Vagina (tissue), 2 donors: ENCODE measurements around the gene GALR1.

Experiments used
- CTCF ChIP-seq, 3 experiments: fragments of 450-650 bp in 2 of 3; fragments of 200-600 bp in 1 of 3; sonication (generic) in 1 of 3; IDR thresholded peaks; one replicate each; pipeline ENCODE4 v1.5.1; 2017 to 2019; ENCODE audit warnings: antibody characterized with exemption in 3 of 3, mild to moderate bottlenecking in 2 of 3, moderate library complexity in 2 of 3
- POLR2A ChIP-seq, 2 donors: fragments of 450-650 bp; IDR thresholded peaks; one replicate each; pipeline ENCODE4 v1.6.1; 2017; ENCODE audit warnings: antibody characterized with exemption in 2 of 2, mild to moderate bottlenecking in 2 of 2, moderate library complexity in 2 of 2
- POLR2AphosphoS5 ChIP-seq, 2 donors: sonication (generic); formaldehyde crosslinking; IDR thresholded peaks; one replicate each; pipeline ENCODE4 v1.9.0; 2017; ENCODE audit warnings: antibody characterized with exemption in 2 of 2, mild to moderate bottlenecking in 2 of 2, low read depth in 1 of 2; ENCODE audit not compliant: insufficient read depth in 1 of 2

- TF ChIP-seq POLR2AphosphoS5 (IDR thresholded peaks at IDR 0.05; ENCODE audit: insufficient read depth in 1 of 2, low read depth in 1 of 2) (no peak), CTCF (IDR thresholded peaks at IDR 0.05) (no peak), POLR2A (IDR thresholded peaks at IDR 0.05) (no peak)
These were observed 43.9 kb upstream of the GALR1 start for GRCh38 chr18:77205769-77206168.
